ENCODE data around the gene CLDN12. TPM values are rescaled to one million over a fixed set of nuclear protein-coding genes. Genes with fewer than 3 reads are reported as not detected.

Gene CLDN12
- total and polyA plus RNA-seq, 9 donors: 17.9 to 34.6 (median 29.4) TPM

- WGBS, 3 donors: 87 to 90% (median 89%) methylated on average over 2 of the region's 2 CpGs
- Histone ChIP-seq H3K4me3 (no peak overlapping the region), H3K36me3 (no peaks in the 10 kb centered on the region), H3K27ac (no peak overlapping the region), H3K9me3 (no peaks in the 10 kb centered on the region), H3K27me3 (no peaks in the 10 kb centered on the region), H3K4me1 (ENCODE audit: insufficient read depth) (no peaks in the 10 kb centered on the region)
- DNase-seq: no peak
- TF ChIP-seq CTCF (IDR thresholded peaks at IDR 0.05): no peak
- TF ChIP-seq POLR2A (IDR thresholded peaks at IDR 0.05): no peak
- TF ChIP-seq EP300 (IDR thresholded peaks at IDR 0.05): no peak
- intact Hi-C loops (cut with DNase I): no loop called here
These were observed 15.6 kb upstream of the CLDN12 start for GRCh38 chr7:90387470-90388240.

GRCh38 chr7:90390926-90391325 lies 12.3 kb upstream of the CLDN12 start:
- intact Hi-C loops (cut with DNase I): loop anchor here in 1 of 4 donors (10.0 kb wide), 1 partner anchor 496 kb away; no protein-coding TSS in a partner anchor
- H3K4me1 ChIP-seq (ENCODE audit: insufficient read depth): no peaks in the 10 kb centered on the region

GRCh38 chr7:90391488-90391887 lies 11.8 kb upstream of the CLDN12 start:
- no peaks in the 10 kb centered on the region for H3K9me3 ChIP-seq
- no peaks in the 10 kb centered on the region for H3K27me3 ChIP-seq
- no peaks in the 10 kb centered on the region for H3K4me1 ChIP-seq (ENCODE audit: insufficient read depth)
- no peaks in the 10 kb centered on the region for H3K36me3 ChIP-seq
- H3K4me3 ChIP-seq: no peak overlapping the region
- 67 to 76% (median 73%) methylated on average over 5 of the region's 5 CpGs for WGBS, 3 donors
- TF ChIP-seq EP300 (IDR thresholded peaks at IDR 0.05) (no peak), CTCF (IDR thresholded peaks at IDR 0.05) (no peak), POLR2A (IDR thresholded peaks at IDR 0.05) (no peak)
- intact Hi-C loops (cut with DNase I): loop anchor here in 1 of 4 donors (10.0 kb wide), 1 partner anchor 497 kb away; no protein-coding TSS in a partner anchor
- H3K27ac ChIP-seq: no peak overlapping the region
- no peak for DNase-seq

More at GRCh38 chr7:90390926-90391325, 12.3 kb upstream of the CLDN12 start:
- TF ChIP-seq CTCF (IDR thresholded peaks at IDR 0.05): no peak
- no peak for TF ChIP-seq EP300 (IDR thresholded peaks at IDR 0.05)
- TF ChIP-seq POLR2A (IDR thresholded peaks at IDR 0.05): no peak
- Histone ChIP-seq H3K9me3 (no peaks in the 10 kb centered on the region), H3K27me3 (no peaks in the 10 kb centered on the region), H3K4me3 (no peak overlapping the region), H3K27ac (no peak overlapping the region), H3K36me3 (no peaks in the 10 kb centered on the region)
- no peak for DNase-seq

GRCh38 chr7:90396420-90396819 lies 6.8 kb upstream of the CLDN12 start:
- no peak for DNase-seq
- intact Hi-C loops (cut with DNase I): loop anchor here in 1 of 4 donors (10.0 kb wide), 1 partner anchor 502 kb away; no protein-coding TSS in a partner anchor
- H3K9me3 ChIP-seq: no peaks in the 10 kb centered on the region
- no peaks in the 10 kb centered on the region for H3K36me3 ChIP-seq
- no peaks in the 10 kb centered on the region for H3K4me1 ChIP-seq (ENCODE audit: insufficient read depth)
- no peak for TF ChIP-seq POLR2A (IDR thresholded peaks at IDR 0.05)
- no peak for TF ChIP-seq EP300 (IDR thresholded peaks at IDR 0.05)
- TF ChIP-seq CTCF (IDR thresholded peaks at IDR 0.05): no peak
- no peaks in the 10 kb centered on the region for H3K27me3 ChIP-seq
- 82 to 90% (median 82%) methylated on average over 4 of the region's 4 CpGs for WGBS, 3 donors
- H3K27ac ChIP-seq: no peak overlapping the region
- no peak overlapping the region for H3K4me3 ChIP-seq

All from ovary (tissue), 9 donors.